Mucosa of descending colon (tissue), 3 donors: ENCODE measurements around the gene RMRP. TPM values are rescaled to one million over a fixed set of nuclear protein-coding genes. Genes with fewer than 3 reads are reported as not detected.
A peak's percentile ranks its signal among the peaks of the same experiment; 100 is the strongest.

Experiments
- ATAC-seq: fragments of 200-7000 bp; cut with Tn5 transposase; one replicate; pipeline ENCODE4 v1.9.1; 2020; ENCODE audit warnings: mild to moderate bottlenecking, moderate library complexity
- DNase-seq, 3 donors: peaks; one replicate each; pipeline ENCODE4 v3.0.0-alpha.2; 2020
- H3K36me3 ChIP-seq: fragments of 200-600 bp; one replicate; pipeline ENCODE4 v1.8.0; 2021; ENCODE audit warnings: low read depth, mild to moderate bottlenecking
- H3K4me1 ChIP-seq: fragments of 200-600 bp; one replicate; pipeline ENCODE4 v1.8.0; 2021; ENCODE audit warnings: low read depth, mild to moderate bottlenecking
- H3K4me3 ChIP-seq: fragments of 200-600 bp; one replicate; pipeline ENCODE4 v1.8.0; 2021; ENCODE audit warnings: mild to moderate bottlenecking
- H3K9me3 ChIP-seq: fragments of 200-600 bp; one replicate; pipeline ENCODE4 v1.8.0; 2021; ENCODE audit warnings: mild to moderate bottlenecking
- CTCF ChIP-seq: fragments of 200-600 bp; IDR thresholded peaks from one replicate; pipeline ENCODE4 v1.8.0; 2022; ENCODE audit warnings: antibody characterized with exemption, mild to moderate bottlenecking
- intact Hi-C, 2 donors: fragments of 100-400 bp; cut with DNase I in 1 of 2; cut with micrococcal nuclease in 1 of 2; formaldehyde crosslinking; loops; one replicate each; pipeline versions ENCODE4 v1.11.0 to v1.11.1; 2022; cut with DNase I, micrococcal nuclease
- total RNA-seq, 3 donors: library from RNA; stranded (reverse); fragmentation: NEBNext Ultra II Directional in 2 of 3; extraction: Animal tissue kit (Norgen Biotek cat#: 25700) in 2 of 3; gene quantifications; one replicate each; pipeline versions ENCODE4 v1.2.1 to v1.2.4, GENCODE V29; 2021 to 2023
- donor health status: DM: no; HTN: no; CAD: no; lungs with moderate emphysema.
- donor health status: DM: no; HTN: no; CAD: no.
- donor health status: DM: no; HTN: yes; CAD: no.

The RMRP gene
- total RNA-seq, 3 donors from 2014 or later: 9,213 to 30,268 (median 19,463) TPM

DNA sequence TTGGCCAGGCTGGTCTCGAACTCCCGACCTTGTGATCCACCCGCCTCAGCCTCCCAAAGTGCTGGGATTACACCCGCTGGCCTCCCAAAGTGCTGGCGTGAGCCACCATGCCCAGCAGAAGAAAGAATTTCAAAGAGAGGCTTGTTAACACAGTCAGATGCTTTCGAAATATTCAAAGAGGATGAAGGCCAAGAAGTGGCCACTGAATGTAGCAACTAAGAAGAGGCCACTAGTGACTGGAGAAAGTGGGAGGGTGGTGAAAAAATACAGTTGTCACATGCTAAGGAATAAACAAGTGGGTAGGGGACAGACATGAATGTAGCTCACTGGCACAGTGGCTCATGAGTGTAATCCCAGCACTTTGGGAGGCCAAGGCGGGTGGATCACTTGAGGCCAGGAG is 44.9 kb upstream of the RMRP start:
- ATAC-seq: no peak
- Histone ChIP-seq H3K9me3 (no peaks in the 10 kb centered on the region), H3K4me1 (no peaks in the 10 kb centered on the region), H3K36me3 (peaks cover 66% of the 10 kb centered on the region), H3K4me3 (no peak overlapping the region)
- no peak for TF ChIP-seq CTCF
- intact Hi-C loops: loop anchor here in 1 of 2 donors (10.0 kb wide), 1 partner anchor 58 kb away; no protein-coding TSS in a partner anchor
- no peak for DNase-seq

DNA sequence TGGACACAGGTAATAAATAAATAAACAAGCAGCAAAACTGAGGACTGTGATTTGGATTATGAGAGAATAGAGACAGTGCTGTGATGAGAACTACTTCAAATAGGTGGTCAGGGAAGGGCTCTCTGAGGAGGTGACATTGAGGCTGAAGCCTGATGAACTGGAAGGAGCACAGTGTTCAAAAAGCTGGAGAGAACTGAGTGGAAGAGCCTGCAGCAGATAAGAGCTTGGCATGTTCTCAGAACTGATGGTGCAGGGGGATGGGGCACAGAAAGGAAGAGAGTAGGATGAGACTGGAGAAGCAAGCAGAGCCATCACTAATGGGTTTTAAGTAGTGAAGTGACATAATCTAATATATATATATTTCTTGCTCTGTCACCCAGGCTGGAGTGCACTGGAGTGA is 43.1 kb upstream of the RMRP start:
- TF ChIP-seq CTCF: no peak
- DNase-seq (no peak), ATAC-seq (no peak)
- intact Hi-C loops: loop anchor here in 1 of 2 donors (10.0 kb wide), 1 partner anchor 56 kb away; no protein-coding TSS in a partner anchor
- Histone ChIP-seq H3K9me3 (no peaks in the 10 kb centered on the region), H3K4me1 (peaks cover 6% of the 10 kb centered on the region), H3K4me3 (no peak overlapping the region), H3K36me3 (peaks cover 60% of the 10 kb centered on the region)

DNA sequence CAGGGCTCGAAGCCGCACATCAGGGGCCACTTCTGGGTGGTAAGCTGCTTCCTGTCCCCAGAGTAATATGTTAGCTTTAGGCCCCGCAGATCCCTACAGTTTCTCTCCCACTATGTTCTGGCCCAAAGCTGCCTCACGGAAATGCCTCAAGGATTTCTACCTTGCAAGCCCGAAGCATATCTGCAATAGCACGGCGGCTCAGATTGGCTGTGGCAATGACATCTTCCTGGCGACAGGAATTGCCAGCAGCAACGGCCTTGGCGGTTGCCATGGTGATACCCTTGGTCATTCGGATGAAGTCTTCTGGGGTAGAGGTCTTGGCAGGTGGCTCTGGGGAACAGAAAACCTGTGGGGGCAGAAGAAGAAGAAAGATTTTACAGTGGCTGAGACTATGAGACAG is 42.2 kb upstream of the RMRP start:
- Histone ChIP-seq H3K4me3 (no peak overlapping the region), H3K9me3 (no peaks in the 10 kb centered on the region), H3K36me3 (peaks cover 54% of the 10 kb centered on the region), H3K4me1 (peaks cover 8% of the 10 kb centered on the region)
- intact Hi-C loops: loop anchor here in 1 of 2 donors (10.0 kb wide), 1 partner anchor 55 kb away; no protein-coding TSS in a partner anchor
- DNase-seq (peak in 1 of 3 donors; percentile 8), ATAC-seq (no peak)
- no peak for TF ChIP-seq CTCF

- H3K36me3 ChIP-seq: peaks cover 41% of the 10 kb centered on the region
- H3K9me3 ChIP-seq: no peaks in the 10 kb centered on the region
- peaks cover 8% of the 10 kb centered on the region for H3K4me1 ChIP-seq
- DNase-seq (no peak), ATAC-seq (no peak)
- intact Hi-C loops: no loop called here
- TF ChIP-seq CTCF: no peak
- no peak overlapping the region for H3K4me3 ChIP-seq
These were observed 40.4 kb upstream of the RMRP start for GRCh38 chr9:35698231-35698630.

GRCh38 chr9:35697486-35697885 is 39.7 kb upstream of the RMRP start:
- H3K36me3 ChIP-seq: peaks cover 39% of the 10 kb centered on the region
- ATAC-seq: no peak
- TF ChIP-seq CTCF: no peak
- peak in 1 of 3 donors; percentile 27 for DNase-seq
- peaks cover 8% of the 10 kb centered on the region for H3K4me1 ChIP-seq
- intact Hi-C loops: no loop called here
- no peaks in the 10 kb centered on the region for H3K9me3 ChIP-seq
- H3K4me3 ChIP-seq: no peak overlapping the region
